ENCODE data around the gene NUDT13.

GRCh38 chr10:73172867-73173266, 62.6 kb downstream of the NUDT13 start:
- TF ChIP-seq, protein P1, sequence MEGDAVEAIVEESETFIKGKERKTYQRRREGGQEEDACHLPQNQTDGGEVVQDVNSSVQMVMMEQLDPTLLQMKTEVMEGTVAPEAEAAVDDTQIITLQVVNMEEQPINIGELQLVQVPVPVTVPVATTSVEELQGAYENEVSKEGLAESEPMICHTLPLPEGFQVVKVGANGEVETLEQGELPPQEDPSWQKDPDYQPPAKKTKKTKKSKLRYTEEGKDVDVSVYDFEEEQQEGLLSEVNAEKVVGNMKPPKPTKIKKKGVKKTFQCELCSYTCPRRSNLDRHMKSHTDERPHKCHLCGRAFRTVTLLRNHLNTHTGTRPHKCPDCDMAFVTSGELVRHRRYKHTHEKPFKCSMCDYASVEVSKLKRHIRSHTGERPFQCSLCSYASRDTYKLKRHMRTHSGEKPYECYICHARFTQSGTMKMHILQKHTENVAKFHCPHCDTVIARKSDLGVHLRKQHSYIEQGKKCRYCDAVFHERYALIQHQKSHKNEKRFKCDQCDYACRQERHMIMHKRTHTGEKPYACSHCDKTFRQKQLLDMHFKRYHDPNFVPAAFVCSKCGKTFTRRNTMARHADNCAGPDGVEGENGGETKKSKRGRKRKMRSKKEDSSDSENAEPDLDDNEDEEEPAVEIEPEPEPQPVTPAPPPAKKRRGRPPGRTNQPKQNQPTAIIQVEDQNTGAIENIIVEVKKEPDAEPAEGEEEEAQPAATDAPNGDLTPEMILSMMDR (IDR thresholded peaks at IDR 0.05; ENCODE audit: insufficient read depth, low read length) = no peak
- TF ChIP-seq SPI1 (IDR thresholded peaks at IDR 0.05; ENCODE audit: borderline replicate concordance, low read depth) (no peak), POLR2AphosphoS5 (IDR thresholded peaks at IDR 0.05; ENCODE audit: low read depth) (no peak), GABPA (IDR thresholded peaks at IDR 0.05; ENCODE audit: low read depth) (no peak)
- TF ChIP-seq, protein P2, sequence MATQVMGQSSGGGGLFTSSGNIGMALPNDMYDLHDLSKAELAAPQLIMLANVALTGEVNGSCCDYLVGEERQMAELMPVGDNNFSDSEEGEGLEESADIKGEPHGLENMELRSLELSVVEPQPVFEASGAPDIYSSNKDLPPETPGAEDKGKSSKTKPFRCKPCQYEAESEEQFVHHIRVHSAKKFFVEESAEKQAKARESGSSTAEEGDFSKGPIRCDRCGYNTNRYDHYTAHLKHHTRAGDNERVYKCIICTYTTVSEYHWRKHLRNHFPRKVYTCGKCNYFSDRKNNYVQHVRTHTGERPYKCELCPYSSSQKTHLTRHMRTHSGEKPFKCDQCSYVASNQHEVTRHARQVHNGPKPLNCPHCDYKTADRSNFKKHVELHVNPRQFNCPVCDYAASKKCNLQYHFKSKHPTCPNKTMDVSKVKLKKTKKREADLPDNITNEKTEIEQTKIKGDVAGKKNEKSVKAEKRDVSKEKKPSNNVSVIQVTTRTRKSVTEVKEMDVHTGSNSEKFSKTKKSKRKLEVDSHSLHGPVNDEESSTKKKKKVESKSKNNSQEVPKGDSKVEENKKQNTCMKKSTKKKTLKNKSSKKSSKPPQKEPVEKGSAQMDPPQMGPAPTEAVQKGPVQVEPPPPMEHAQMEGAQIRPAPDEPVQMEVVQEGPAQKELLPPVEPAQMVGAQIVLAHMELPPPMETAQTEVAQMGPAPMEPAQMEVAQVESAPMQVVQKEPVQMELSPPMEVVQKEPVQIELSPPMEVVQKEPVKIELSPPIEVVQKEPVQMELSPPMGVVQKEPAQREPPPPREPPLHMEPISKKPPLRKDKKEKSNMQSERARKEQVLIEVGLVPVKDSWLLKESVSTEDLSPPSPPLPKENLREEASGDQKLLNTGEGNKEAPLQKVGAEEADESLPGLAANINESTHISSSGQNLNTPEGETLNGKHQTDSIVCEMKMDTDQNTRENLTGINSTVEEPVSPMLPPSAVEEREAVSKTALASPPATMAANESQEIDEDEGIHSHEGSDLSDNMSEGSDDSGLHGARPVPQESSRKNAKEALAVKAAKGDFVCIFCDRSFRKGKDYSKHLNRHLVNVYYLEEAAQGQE (IDR thresholded peaks at IDR 0.05; ENCODE audit: insufficient replicate concordance, low read depth) = no peak

Data from HL-60 (cell line).